HG02973 (cell line): ENCODE results near the gene NOL12.
"Not testable (repeated sequence)": the region's sequence is repeated elsewhere in the genome, so short reads cannot be mapped to it uniquely, and the experiment has no call there.

Source experiments
- ATAC-seq: cut with Tn5 transposase; IDR thresholded peaks from one replicate; pipeline ENCODE4 v1.9.1; 2021; ENCODE audit warnings: moderate library complexity; ENCODE audit not compliant: unreplicated experiment

NOL12 gene

DNA sequence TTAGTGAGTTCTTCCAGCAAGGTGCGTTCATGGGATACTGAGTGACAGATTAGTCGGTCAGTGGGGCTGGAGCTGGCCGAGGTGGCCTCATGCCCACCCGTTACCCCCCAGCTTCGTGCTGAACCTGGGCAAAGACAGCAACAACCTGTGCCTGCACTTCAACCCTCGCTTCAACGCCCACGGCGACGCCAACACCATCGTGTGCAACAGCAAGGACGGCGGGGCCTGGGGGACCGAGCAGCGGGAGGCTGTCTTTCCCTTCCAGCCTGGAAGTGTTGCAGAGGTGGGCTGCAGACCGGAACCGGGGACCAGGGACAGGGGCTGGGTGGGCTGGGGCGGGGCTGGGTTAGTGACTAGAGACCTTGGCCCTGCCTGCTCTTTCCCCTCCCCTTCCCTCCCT is 7.8 kb upstream of the NOL12 start:
- ATAC-seq: no peak

DNA sequence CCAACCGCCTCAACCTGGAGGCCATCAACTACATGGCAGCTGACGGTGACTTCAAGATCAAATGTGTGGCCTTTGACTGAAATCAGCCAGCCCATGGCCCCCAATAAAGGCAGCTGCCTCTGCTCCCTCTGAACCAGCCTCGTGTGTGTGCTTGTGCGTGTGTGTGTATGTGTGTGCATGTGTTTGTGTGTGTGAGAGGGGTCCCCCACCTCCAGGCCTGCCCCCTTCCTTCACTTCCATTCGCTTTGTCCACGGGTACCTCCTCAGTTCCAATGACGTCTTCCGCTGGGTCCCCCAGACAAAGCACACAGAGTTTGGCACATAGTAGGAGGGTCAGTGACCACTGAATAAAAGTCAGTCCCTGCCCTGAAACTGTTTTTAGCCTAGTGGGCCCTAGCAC is 6.5 kb upstream of the NOL12 start:
- no peak for ATAC-seq

DNA sequence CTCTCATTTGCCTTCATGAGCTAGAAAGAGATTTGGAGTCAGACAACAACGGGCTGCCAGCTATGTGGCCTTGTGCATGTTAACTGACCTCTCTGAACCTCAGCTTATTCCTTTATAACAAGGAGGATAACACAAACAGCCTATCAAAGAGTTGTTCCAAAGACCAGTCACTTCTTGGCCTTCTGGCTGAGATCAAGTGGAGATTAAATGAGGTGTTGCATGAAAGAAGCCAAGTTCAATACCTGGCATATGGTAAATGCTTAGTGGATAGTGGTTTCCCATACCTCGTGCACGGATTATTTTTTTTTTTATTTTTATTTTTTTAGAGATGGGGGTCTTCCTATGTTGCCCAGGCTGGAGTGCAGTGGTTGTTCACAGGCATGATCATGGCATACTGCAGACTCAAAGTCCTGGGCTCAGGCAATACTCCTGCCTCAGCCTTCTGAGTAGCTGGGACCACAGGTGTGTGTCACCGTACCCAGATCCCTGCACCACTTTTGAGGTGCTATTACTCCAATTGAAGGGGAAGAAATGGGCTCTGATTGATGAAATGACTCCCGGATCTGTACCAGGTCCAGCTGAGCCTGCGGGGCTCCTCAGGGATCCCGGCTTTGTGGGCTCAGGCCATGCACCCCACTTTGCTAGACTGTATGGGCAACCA is 5.8 kb upstream of the NOL12 start:
- ATAC-seq: no peak

DNA sequence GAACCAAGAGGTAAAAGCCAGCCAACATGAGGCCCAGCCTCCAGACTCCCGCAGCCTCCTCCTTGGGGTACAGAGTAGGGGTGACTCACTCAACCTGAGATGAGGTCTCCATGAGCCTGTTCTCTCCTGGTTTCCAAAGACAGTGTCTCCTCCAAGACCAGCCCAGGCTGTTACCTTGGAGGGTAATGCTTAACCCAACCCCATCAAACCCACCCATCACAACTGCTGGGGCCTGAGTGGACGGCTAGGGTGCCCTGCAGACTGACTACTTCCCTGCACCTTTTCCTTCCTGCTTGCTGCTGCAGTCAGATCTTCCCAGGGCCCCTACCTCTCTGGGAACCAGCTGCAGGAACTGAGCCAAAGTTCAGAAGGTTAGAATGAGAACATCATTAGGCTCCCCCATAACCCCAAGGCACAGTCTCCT is 5.1 kb upstream of the NOL12 start:
- no peak for ATAC-seq

DNA sequence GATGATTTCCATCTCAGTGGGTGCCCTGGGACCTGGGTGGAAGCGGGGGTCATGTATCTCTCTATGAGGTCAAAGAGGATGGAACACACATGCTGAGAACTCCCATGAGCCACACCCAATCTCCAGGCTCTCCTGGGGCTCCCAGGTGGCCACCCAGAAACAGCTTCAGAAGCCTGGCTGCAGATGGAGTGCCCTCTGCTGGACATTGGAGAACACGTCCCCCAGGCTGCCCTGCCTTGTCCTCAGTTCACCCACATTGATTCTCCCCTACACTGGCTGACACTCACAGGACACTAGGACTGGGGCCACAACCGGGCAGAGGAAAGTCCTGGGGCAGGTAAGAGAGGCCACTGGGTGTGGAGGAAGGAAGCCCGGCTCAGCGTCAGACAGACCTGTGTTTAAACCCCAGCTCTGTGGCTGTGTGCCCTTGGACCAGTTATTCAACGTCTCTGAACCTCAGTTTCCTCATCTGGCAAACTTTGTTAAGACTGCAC is 4.5 kb upstream of the NOL12 start:
- ATAC-seq: no peak

DNA sequence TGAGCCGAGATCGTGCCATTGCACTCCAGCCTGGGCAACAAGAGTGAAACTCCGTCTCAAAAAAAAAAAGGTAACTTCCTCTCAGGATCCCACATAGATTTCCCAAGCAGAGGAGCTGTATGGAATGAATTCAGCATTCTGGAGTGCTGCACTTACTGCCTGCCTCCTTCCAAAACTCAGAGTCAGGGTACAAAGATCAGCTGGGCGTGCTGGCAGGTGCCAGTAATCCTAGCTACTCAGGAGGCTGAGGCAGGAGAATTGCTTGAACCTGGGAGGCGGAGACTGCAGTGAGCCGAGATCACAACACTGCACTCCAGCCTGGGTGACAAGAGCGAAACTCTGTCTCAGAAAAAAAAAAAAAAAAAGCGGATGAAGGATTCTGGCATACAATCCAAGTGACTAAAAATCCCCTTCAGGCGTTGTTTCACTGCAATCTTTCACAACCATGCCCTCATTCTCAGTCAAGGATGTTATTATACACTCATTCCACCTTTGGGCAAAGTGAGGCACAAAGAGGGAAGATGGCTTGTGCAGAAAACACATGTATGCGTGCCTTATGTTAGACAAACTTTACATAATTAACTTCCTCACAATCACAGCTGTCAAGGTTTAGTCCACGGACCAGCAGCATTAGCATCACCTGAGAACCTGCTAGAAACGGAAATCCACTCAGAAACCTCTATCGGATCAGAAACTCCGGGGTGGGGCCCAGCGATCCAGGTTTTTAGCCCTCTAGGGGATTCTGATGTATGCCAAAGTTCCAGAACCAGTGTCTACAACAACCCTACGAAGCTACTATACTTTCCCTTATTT is 1.1 kb upstream of the NOL12 start:
- no peak for ATAC-seq

DNA sequence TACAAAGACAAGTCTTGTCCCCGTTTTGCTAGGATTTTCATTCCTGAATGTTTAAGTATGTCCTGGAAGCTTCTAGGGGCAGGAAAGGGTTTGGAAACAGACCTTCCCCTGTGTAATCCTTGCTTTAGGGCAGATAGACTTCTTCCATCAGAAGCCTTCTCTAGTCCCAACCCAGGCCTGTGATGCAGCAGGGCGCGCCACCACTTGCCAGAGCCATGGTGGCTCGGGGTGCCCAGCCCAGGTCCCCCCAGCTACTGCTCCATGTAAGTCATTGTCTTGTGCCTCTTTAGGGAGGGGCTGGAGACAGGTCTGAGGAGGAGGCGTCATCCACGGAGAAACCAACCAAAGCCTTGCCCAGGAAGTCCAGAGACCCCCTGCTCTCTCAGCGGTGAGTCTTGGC is 4.3 kb downstream of the NOL12 start:
- no peak for ATAC-seq

DNA sequence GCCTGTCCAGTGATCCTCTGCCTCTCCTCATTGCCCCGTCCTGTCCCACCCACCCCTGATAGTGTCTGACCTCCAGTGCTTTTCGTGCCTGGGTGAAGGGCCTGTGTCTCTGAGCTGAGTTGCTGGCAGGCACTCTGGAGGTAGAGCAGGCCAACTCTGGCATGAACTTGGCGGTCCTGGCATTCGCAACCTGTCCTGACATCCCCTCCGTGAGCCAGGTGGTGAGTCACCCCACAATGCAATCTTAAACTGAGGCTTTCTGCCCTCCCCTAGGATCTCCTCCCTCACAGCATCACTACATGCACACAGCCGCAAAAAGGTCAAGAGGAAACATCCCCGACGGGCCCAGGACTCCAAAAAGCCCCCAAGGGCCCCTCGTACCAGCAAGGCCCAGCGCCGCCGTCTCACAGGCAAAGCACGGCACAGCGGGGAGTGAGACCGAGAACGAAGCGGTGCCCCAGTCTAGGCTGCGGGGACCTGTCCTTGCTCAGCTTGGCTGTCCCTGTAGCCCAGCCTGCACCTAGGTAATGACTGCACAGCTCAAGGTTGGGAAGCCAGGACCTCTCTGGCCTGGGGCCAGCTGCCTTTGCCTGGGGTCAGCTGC is 4.9 kb downstream of the NOL12 start:
- no peak for ATAC-seq

DNA sequence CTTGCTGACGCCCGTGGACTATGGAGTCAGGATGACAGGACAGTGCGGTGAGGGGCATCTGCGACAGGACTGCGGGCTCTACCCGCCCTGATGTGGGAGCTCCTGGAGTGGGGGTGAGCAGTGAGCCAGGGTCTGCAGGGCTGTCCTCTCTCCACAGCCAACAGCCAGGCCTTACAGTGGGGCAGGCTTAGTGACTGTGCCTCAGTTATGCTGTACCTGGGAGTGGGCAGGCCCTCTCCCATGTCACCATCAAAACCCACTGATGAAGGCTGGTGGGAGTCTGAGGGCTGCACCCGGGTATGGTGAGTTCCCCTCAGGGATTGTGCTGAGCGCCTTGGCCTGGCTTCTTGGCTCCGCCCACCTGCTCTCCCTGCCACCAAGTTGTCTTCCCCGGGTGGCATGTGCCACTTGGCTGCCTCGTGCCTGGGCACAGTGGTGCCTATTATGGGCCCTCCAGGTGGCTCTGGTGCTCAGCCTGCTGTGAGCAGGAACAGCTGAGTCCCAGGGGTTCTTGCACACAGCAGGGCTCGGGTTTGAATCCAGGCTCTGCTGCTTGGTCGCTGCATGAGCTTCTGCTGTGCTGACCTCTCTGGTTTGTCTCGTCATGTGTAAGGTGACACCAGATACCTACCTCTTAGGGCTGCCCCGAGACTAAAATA is 6.6 kb downstream of the NOL12 start:
- no peak for ATAC-seq

DNA sequence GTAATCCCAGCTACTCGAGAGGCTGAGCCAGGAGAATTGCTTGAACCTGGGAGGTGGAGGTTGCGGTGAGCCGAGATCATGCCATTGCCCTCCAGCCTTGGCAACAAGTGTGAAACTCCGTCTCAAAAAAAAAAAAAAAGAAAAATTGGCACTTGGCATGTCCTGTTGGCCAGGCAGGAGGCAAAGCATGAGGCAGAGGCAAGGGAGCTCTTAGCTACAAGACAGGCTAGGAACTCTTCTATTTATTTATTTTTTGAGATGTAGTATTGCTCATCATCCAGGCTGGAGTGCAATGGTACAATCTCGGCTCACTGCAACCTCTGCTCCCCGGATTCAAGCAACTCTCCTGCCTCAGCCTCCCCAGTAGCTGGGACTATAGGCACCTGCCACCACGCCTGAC is 8.0 kb downstream of the NOL12 start:
- ATAC-seq: not testable (repeated sequence)

DNA sequence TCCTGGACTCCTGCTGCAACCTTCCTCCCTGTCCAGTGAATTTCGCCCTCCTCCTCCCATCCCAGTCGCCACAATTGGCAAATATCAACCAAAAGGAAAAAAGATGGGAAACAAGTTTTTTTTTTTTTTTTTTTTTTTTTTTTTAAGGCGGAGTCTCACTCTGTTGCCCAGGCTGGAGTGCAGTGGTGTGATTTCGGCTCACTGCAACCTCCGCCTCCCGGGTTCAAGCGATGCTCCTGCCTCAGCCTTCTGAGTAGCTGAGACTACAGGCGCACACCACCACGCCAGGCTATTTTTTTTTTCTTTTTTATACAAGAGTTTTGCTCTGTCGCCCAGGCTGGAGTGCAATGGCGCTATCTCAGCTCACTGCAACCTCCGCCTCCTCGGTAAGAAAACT is 10.1 kb downstream of the NOL12 start:
- ATAC-seq: not testable (repeated sequence)

DNA sequence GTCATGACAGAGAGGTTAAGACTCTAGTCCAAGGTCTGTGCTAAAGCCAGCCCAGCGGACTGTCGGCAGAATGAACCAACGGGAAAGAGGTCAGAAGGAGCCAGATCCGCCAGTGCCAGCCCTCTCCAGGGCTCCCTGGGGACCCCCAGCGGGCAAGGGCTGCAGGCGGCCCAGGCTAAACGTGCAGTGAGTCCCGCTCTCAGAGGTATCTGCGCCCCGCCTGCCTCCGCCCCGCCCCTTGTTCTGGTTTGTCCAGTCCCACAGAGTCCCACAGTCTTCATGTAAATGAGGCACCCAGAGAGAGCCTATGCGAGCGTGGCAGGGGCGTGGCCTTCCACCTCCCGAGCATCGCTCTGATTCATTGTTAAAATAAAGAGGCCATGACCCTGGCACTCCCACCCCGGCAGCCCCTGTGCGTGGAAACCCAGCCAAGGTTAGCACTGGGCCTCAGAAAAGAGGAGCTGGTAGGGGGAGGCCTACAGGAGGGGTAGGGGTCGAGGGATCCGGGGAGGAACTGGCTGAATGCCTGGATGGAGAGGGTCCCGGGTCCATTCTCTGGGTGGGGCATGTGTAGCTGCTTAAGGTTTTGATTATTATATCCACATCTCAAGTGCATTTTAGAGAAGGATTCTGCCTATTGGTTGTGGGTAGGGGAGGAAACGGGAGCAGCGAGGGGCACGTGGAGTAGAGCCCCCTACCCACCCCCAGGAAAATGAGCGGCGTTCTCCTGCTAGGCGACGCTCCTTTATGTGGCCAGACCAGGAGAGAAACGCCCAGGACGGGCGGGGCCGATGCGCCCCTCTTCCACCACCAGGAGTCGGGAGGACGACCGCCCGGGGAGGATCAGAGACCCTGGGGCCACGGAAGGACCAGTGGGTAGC is 10.8 kb downstream of the NOL12 start, which contains the start of gene TRIOBP:
Gene TRIOBP, plus strand, starts transcription at position 392 of the 881 bp plus-strand sequence. CDS start 4,318 bp downstream, outside the sequence.
- ATAC-seq: peak; percentile 91

DNA sequence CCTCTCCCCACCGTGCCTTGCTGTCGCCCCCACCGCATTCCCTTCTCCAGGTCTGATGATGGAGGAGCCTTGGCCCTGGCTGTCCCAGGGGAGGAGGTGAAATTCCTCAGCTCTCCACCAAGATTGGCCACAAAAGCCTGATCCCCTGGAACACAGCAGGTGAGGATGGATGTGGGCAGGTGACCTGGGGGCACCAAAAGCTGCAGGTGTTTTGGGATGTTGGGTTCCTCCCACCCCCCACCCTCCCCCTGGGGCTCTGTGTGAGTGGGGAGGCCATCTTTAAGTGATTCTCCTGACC is 11.3 kb downstream of the NOL12 start:
- no peak for ATAC-seq

DNA sequence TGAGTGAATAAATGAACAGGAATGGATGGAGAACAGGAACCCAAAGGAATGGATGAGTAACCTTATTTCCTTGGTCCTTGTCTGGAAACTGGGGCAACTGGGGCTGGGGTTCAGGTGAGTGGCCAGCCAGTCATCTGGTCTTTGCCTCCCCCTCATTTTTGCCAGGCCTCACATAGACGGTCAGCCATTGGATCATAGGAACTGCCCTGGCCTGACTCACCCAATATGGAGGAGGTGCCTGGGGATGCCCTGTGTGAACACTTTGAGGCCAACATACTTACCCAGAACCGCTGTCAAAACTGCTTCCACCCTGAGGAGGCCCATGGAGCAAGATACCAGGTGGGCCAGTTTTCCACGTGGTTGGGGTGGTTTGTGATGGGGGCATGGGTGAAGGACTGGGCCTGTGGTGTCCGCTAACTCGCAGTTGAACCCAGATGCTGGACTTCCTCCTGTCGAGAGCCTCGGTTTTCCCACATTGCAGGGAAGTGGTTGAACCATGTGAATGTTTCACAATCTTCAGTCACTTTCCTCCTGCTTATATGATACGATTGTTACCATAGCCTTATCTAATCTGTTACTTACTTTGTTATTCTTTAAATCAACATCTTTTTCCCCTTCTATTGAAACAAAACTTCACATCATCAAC is 15.1 kb downstream of the NOL12 start:
- ATAC-seq: no peak

DNA sequence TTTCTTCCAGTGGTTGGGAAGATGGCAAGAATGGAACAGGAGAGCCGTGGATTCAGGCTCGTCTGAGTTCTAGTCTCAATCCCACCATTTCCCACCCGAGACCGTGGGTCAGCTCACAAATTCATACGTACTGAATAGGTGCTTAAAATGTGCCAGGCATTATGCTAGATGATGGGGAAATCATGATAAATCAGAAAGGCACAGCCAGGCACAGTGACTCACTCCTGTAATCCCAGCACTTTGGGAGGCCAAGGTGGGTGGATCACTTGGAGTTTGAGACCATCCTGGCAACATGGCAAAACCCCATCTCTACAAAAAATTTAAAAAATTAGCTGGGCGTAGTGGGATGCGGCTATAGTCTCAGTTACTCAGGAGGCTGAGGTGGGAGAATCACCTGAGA is 17.8 kb downstream of the NOL12 start:
- ATAC-seq: no peak

DNA sequence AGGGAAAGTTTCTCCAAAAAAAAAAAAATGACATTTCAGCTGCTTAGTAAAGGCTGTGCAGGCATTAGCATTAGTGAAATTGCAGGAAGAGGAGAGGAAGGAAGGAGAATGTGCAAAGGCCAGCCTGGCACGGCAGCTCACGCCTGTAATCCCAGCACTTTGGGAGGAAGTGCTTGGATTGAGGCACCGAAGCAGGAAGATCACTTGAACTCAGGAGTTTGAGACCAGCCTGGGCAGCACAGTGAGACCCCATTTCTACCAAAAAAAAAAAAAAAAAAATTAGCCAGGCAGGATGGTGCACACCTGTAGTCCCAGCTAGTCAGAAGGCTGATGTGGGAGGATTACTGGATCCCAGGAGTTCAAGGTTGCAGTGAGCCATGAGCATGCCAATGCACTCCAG is 18.5 kb downstream of the NOL12 start:
- ATAC-seq: no peak

DNA sequence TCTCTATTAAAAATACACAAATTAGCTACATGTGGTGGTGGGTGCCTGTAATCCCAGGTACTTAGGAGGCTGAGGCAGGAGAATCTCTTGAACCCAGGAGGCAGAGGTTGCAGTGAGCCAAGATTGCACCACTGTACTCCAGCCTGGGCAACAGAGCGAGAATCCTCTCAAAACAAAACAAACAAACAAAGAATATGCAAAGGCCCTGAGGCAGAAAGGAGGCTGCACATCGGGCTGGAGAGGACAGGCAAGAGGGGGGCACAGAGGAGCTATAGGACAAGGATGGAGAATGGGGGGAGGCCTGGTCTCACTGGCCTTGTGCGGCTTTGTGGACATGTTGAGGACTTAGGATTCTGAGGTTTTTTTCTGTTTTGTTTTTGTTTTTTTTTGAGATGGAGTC is 19.1 kb downstream of the NOL12 start:
- no peak for ATAC-seq

DNA sequence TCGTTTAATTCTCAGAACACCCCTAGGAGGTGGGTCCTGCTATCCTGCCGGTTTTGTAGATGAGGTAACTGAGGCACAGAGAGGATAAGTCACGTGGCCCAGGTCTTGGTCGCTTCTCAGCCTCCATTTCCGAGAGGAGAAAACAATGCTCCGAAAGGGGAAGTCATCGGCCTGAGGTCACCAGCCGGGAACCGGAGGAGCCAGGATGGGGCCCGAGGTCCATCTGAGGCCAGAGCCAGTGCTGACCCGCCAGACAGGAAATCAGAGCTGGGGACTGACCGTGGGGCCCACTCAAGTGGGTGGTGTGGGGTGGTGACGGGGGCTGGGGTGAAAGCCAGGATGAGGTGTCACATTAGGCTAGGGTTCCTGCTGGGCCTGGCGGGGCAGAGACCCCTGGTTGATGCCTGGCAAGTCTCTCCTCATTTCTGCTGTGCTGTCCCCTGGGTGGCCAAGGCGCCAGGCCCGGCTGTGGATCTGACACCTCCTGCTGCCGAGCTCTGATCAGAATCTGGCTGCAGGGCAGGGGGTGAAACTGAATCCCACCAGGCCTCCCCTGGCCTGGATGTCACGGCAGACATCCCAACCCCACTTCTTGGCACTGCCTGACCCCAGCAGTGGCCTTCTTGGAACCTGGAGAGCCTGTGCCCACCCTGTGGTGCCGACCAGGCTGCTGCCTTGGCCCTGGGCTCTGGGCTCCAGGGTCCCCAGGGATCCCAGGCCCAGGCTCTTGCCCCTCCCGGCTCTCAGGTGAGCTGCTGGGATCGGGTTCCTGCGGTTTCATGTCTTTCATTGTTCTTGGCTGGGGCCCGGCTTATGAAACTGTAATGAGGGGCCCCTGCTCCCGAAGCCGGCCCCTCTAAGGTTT is 22.7 kb downstream of the NOL12 start:
- ATAC-seq: no peak

DNA sequence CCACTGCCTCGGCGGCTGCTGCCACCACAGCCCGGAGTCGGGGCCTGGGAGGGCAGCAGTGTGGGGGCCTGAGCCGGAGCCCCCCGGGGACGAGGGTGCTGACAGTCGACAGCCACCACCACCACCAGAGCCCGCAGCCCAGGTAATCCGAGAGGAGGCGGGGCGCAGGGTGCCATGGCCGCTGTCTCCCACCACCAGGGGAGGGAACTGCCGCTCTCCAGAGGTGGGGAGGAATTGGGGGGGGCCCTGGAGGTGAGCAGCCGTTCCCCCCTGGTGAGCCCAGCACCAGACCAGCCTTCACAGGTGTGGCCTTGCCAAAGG is 23.3 kb downstream of the NOL12 start:
- no peak for ATAC-seq
